Trophoblast cell (in vitro differentiated cells and primary cell): ENCODE results near the gene ADRB1.
A peak's percentile ranks its signal among the peaks of the same experiment; 100 is the strongest.

Experiments used
- DNase-seq, 2 donors: peaks; one replicate each; pipeline ENCODE4 v3.0.0-alpha.2; 2016
- H2AFZ ChIP-seq: 2 replicates; pipeline ENCODE4 v1.6.1; 2013; ENCODE audit warnings: low read length, moderate library complexity, mild to moderate bottlenecking; ENCODE audit not compliant: insufficient read depth, poor library complexity
- H2AK5ac ChIP-seq: 2 replicates; pipeline ENCODE4 v1.6.1; 2013; ENCODE audit warnings: mild to moderate bottlenecking, low read length
- H2BK120ac ChIP-seq: 2 replicates; pipeline ENCODE4 v1.6.1; 2013; ENCODE audit warnings: low read length, mild to moderate bottlenecking, moderate library complexity; ENCODE audit not compliant: insufficient read depth, poor library complexity
- H2BK12ac ChIP-seq: 2 replicates; pipeline ENCODE4 v1.6.1; 2013; ENCODE audit warnings: mild to moderate bottlenecking, low read length, moderate library complexity
- H2BK5ac ChIP-seq: 2 replicates; pipeline ENCODE4 v1.6.1; 2013; ENCODE audit warnings: low read length, low read depth, moderate library complexity, mild to moderate bottlenecking; ENCODE audit not compliant: poor library complexity
- H3K14ac ChIP-seq: 2 replicates; pipeline ENCODE4 v1.6.1; 2013; ENCODE audit warnings: mild to moderate bottlenecking, low read length
- H3K18ac ChIP-seq: 2 replicates; pipeline ENCODE4 v1.6.1; 2013; ENCODE audit warnings: mild to moderate bottlenecking, low read length
- H3K23ac ChIP-seq: 2 replicates; pipeline ENCODE4 v1.6.1; 2013; ENCODE audit warnings: low read length
- H3K27ac ChIP-seq: 2 replicates; pipeline ENCODE4 v1.5.1; 2013; ENCODE audit warnings: low read depth, mild to moderate bottlenecking, inconsistent platforms, low read length, moderate library complexity
- H3K27me3 ChIP-seq: 2 replicates; pipeline ENCODE4 v1.6.1; 2013; ENCODE audit warnings: inconsistent platforms, mild to moderate bottlenecking, low read length, moderate library complexity; ENCODE audit not compliant: insufficient read depth
- H3K36me3 ChIP-seq, 2 experiments: 1 replicate in 1 of 2; 2 replicates in 1 of 2; pipeline ENCODE4 v1.6.1; 2013; ENCODE audit warnings: low read length in 2 of 2, mild to moderate bottlenecking in 2 of 2, moderate library complexity in 1 of 2; ENCODE audit not compliant: insufficient read depth in 2 of 2, control insufficient read depth in 1 of 2
- H3K4ac ChIP-seq: 2 replicates; pipeline ENCODE4 v1.6.1; 2013; ENCODE audit warnings: low read depth, mild to moderate bottlenecking, low read length, moderate library complexity
- H3K4me1 ChIP-seq, 2 experiments: 1 replicate in 1 of 2; 2 replicates in 1 of 2; pipeline ENCODE4 v1.6.1; 2013; ENCODE audit warnings: low read length in 2 of 2, mild to moderate bottlenecking in 2 of 2, moderate library complexity in 1 of 2; ENCODE audit not compliant: insufficient read depth in 2 of 2, control insufficient read depth in 1 of 2
- H3K4me2 ChIP-seq: 2 replicates; pipeline ENCODE4 v1.6.1; 2013; ENCODE audit warnings: inconsistent platforms, mild to moderate bottlenecking, low read length, moderate library complexity
- H3K4me3 ChIP-seq: 2 replicates; pipeline ENCODE4 v1.5.1; 2013; ENCODE audit warnings: mild to moderate bottlenecking, low read depth, low read length, inconsistent platforms
- H3K79me1 ChIP-seq: one replicate; pipeline ENCODE4 v1.6.1; 2013; ENCODE audit warnings: low read length
- H3K79me2 ChIP-seq: 2 replicates; pipeline ENCODE4 v1.6.1; 2013; ENCODE audit warnings: low read length, mild to moderate bottlenecking; ENCODE audit not compliant: control insufficient read depth, insufficient read depth, poor library complexity
- H3K9ac ChIP-seq: 2 replicates; pipeline ENCODE4 v1.6.1; 2013; ENCODE audit warnings: mild to moderate bottlenecking, low read length
- H3K9me3 ChIP-seq: 2 replicates; pipeline ENCODE4 v1.6.1; 2013; ENCODE audit warnings: low read depth, mild to moderate bottlenecking, control low read depth, inconsistent platforms, low read length; ENCODE audit not compliant: insufficient read depth
- H4K12ac ChIP-seq: 2 replicates; pipeline ENCODE4 v1.6.1; 2013; ENCODE audit warnings: low read depth, mild to moderate bottlenecking, low read length, moderate library complexity
- H4K8ac ChIP-seq: 2 replicates; pipeline ENCODE4 v1.6.1; 2013; ENCODE audit warnings: low read depth, mild to moderate bottlenecking, low read length, moderate library complexity
- H4K91ac ChIP-seq: one replicate; pipeline ENCODE4 v1.6.1; 2013; ENCODE audit warnings: low read depth, mild to moderate bottlenecking, low read length, moderate library complexity
- WGBS: extraction: QIAGEN DNeasy Blood & Tissue Kit; methylation state at CpG from one replicate; pipeline ENCODE4 v1.1.7; 2013; ENCODE audit warnings: missing lambda C conversion rate; ENCODE audit not compliant: insufficient read length, insufficient coverage; ENCODE audit errors: extremely low coverage; 5-methylcytosine and 5-hydroxymethylcytosine counted together

The ADRB1 gene

DNA sequence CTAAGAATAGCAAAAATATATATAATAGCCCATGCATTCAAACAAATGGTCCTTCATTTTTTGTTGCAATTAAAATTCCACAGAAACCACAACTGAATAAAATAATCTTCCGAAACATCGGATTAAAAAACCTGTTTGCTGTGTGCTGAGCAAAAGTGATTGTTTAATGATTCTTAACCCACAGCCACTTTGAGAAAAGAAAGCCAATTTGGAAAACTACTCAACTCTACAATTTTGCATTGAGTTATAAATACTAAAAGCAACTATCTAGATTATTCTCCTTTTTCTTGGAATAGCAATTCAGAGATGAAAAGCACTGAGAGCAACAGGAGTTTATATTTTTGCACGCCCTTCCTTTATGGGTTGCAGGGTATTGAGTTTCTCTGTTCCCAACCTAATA, 8.0 kb downstream of the ADRB1 start:
- Histone ChIP-seq H3K18ac (no peak overlapping the region), H4K12ac (no peak overlapping the region)
- WGBS: no CpG with 5 or more reads among the region's 3 CpGs

DNA sequence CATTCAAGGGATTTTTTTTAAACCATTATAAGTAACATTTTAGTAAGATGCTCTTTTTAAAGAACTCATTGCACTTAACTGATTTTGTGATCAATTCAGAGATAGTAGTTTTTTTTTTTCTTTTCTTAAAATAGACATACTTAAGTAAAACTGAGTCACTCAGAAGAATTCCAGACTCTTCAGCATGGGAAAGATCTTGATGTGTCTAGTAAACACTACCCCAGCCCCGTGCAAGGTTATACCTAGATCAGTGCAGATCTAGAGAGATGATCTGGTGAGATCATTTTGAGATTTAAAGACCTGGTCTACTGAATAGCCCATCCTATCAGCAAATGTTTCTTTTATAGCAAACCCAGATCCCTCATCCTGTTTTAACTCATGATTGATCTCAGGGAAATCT, 8.6 kb downstream of the ADRB1 start:
- no peaks in the 10 kb centered on the region for H3K27me3 ChIP-seq
- H2AK5ac ChIP-seq: no peak overlapping the region
- DNase-seq: peak; percentile 59 to 83
- no peak overlapping the region for H3K27ac ChIP-seq
- H3K79me2 ChIP-seq: no peaks in the 10 kb centered on the region
- H3K23ac ChIP-seq: no peak overlapping the region
- no peak overlapping the region for H4K12ac ChIP-seq
- no peak overlapping the region for H3K4me3 ChIP-seq
- no peak overlapping the region for H3K4me2 ChIP-seq
- H4K91ac ChIP-seq: no peak overlapping the region
- H3K9me3 ChIP-seq: peaks cover 1% of the 10 kb centered on the region
- no peak overlapping the region for H3K4ac ChIP-seq
- no peak overlapping the region for H2BK5ac ChIP-seq
- WGBS: no CpG with 5 or more reads among the region's 1 CpG
- no peak overlapping the region for H2AFZ ChIP-seq
- H3K4me1 ChIP-seq: no peaks in the 10 kb centered on the region
- H3K14ac ChIP-seq: no peak overlapping the region
- no peak overlapping the region for H4K8ac ChIP-seq
- H3K9ac ChIP-seq: no peak overlapping the region
- H2BK12ac ChIP-seq: no peak overlapping the region
- H3K36me3 ChIP-seq: no peaks in the 10 kb centered on the region
- no peak overlapping the region for H2BK120ac ChIP-seq
- H3K18ac ChIP-seq: no peak overlapping the region
- no peaks in the 10 kb centered on the region for H3K79me1 ChIP-seq

More for the DNA sequence above, 8.0 kb downstream of the ADRB1 start:
- H3K79me2 ChIP-seq: no peaks in the 10 kb centered on the region
- DNase-seq: no peak
- H3K79me1 ChIP-seq: no peaks in the 10 kb centered on the region
- no peak overlapping the region for H3K4me3 ChIP-seq
- no peak overlapping the region for H4K91ac ChIP-seq
- H3K9me3 ChIP-seq: peaks cover 1% of the 10 kb centered on the region
- no peak overlapping the region for H3K9ac ChIP-seq
- no peak overlapping the region for H3K4ac ChIP-seq
- no peak overlapping the region for H2BK120ac ChIP-seq
- H2AFZ ChIP-seq: no peak overlapping the region
- no peak overlapping the region for H2AK5ac ChIP-seq
- H3K14ac ChIP-seq: no peak overlapping the region
- no peaks in the 10 kb centered on the region for H3K36me3 ChIP-seq
- no peak overlapping the region for H3K27ac ChIP-seq
- no peak overlapping the region for H2BK12ac ChIP-seq
- no peak overlapping the region for H2BK5ac ChIP-seq
- no peak overlapping the region for H3K23ac ChIP-seq
- H3K27me3 ChIP-seq: peaks cover 4% of the 10 kb centered on the region
- H3K4me1 ChIP-seq: no peaks in the 10 kb centered on the region
- H4K8ac ChIP-seq: no peak overlapping the region
- H3K4me2 ChIP-seq: no peak overlapping the region

DNA sequence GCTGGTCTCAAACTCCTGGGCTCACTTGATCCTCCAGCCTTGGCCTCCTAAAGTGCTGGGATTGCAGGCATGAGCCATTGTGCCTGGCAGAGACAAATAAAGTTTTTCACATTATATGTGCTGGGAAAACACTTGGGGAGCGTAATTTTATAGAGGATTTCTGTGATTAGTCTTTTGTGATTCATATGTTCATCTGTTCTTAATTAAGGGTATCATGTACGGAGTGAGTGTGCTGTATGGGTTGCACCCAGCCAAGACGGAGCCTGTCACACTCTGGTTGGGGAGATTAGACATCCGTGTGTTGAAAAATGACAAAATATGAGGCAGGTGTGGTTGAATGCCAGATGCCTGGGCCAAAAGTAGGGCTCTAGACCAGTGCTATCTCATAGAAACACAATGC, 10.3 kb downstream of the ADRB1 start:
- Histone ChIP-seq H3K27me3 (no peaks in the 10 kb centered on the region), H2BK5ac (no peak overlapping the region), H3K4me2 (no peak overlapping the region), H2BK120ac (no peak overlapping the region), H2BK12ac (no peak overlapping the region), H3K36me3 (no peaks in the 10 kb centered on the region), H4K12ac (no peak overlapping the region), H3K14ac (no peak overlapping the region), H4K8ac (no peak overlapping the region), H2AK5ac (no peak overlapping the region), H3K4ac (no peak overlapping the region), H3K27ac (no peak overlapping the region), H3K23ac (no peak overlapping the region), H3K9me3 (peaks cover 1% of the 10 kb centered on the region), H3K9ac (no peak overlapping the region), H3K79me2 (no peaks in the 10 kb centered on the region), H3K18ac (no peak overlapping the region), H4K91ac (no peak overlapping the region), H2AFZ (no peak overlapping the region), H3K4me3 (no peak overlapping the region), H3K79me1 (no peaks in the 10 kb centered on the region), H3K4me1 (no peaks in the 10 kb centered on the region)
- no CpG with 5 or more reads among the region's 4 CpGs for WGBS
- DNase-seq: no peak

DNA sequence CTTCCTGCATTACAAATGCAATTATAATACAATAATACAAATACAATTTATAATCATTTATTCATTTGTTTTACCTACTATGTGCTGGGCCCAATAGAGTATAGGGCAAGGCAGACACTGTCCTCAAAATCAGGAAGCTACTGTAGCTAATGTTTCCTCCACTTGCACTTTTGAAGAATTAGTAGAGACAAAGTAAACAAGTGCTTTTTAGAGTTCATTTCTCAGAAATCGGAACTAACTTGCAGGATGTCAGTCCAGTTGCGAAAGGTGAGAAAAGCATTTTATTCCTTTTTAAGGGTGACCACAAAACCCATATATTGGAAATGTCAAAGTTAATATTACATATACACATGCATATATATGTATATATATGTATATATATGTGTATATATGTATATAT, 14.2 kb downstream of the ADRB1 start:
- H3K18ac ChIP-seq: no peak overlapping the region
- no peak overlapping the region for H4K91ac ChIP-seq
- H3K9ac ChIP-seq: no peak overlapping the region
- no peak overlapping the region for H2AK5ac ChIP-seq
- no peak overlapping the region for H4K8ac ChIP-seq
- H2BK120ac ChIP-seq: no peak overlapping the region
- no peak overlapping the region for H3K4me2 ChIP-seq
- no CpG with 5 or more reads among the region's 2 CpGs for WGBS
- H3K4me1 ChIP-seq: no peaks in the 10 kb centered on the region
- H3K27me3 ChIP-seq: no peaks in the 10 kb centered on the region
- no peak overlapping the region for H2AFZ ChIP-seq
- no peak overlapping the region for H3K23ac ChIP-seq
- H2BK12ac ChIP-seq: no peak overlapping the region
- no peak overlapping the region for H3K4ac ChIP-seq
- no peak overlapping the region for H2BK5ac ChIP-seq
- no peaks in the 10 kb centered on the region for H3K79me2 ChIP-seq
- H3K27ac ChIP-seq: no peak overlapping the region
- H3K4me3 ChIP-seq: no peak overlapping the region
- H3K36me3 ChIP-seq: no peaks in the 10 kb centered on the region
- no peak overlapping the region for H4K12ac ChIP-seq
- H3K9me3 ChIP-seq: no peaks in the 10 kb centered on the region
- DNase-seq: no peak
- H3K14ac ChIP-seq: no peak overlapping the region
- no peaks in the 10 kb centered on the region for H3K79me1 ChIP-seq
